SK-N-MC (cell line): Measurements from ENCODE around the gene ING3.

Experiments
- EZH2 ChIP-seq: fragments of 200-600 bp; sonication (generic); IDR thresholded peaks from one replicate; pipeline ENCODE4 v1.6.1; 2017; ENCODE audit warnings: antibody characterized with exemption
- POLR2AphosphoS5 ChIP-seq: IDR thresholded peaks from 2 replicates; pipeline ENCODE4 v1.6.1; 2012; ENCODE audit warnings: mild to moderate bottlenecking, low read depth, low read length, borderline replicate concordance

DNA sequence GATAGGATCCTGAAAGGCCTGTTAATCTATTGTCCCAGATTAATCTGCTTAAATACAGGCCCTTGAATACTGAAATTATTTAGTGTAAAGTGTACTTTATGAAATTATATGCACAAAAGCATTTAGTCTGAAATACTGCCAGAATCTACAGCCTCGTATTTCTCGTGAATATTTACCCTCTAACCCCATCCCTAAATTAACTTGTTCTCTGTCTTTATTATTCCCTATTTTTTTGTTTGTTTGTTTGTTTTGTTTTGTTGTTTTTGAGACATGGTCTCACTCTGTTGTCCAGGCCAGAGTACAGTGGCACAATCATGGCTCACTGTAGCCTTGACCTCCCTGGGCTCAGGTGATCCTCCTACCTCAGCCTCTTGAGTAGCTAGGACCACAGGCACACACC lies 35.3 kb downstream of the ING3 start:
- TF ChIP-seq EZH2, result no peak
- no peak for TF ChIP-seq POLR2AphosphoS5
